HFFc6 (cell line): ENCODE measurements around the gene BCKDHA. TPM values are rescaled to one million over a fixed set of nuclear protein-coding genes. Genes with fewer than 3 reads are reported as not detected.
A peak's percentile ranks its signal among the peaks of the same experiment; 100 is the strongest.

ENCODE experiments used
- DNase-seq: peaks from one replicate; pipeline ENCODE4 v3.0.0-alpha.2; 2018
- H3K27ac Mint-ChIP-seq: 2 replicates; pipeline ENCODE4 v1.8.0; 2020; ENCODE audit warnings: mild to moderate bottlenecking, mixed read lengths
- H3K27me3 Mint-ChIP-seq: 2 replicates; pipeline ENCODE4 v1.8.0; 2021; ENCODE audit warnings: mild to moderate bottlenecking, moderate library complexity, mixed read lengths; ENCODE audit not compliant: insufficient read depth
- H3K36me3 Mint-ChIP-seq: 2 replicates; pipeline ENCODE4 v1.8.0; 2021; ENCODE audit warnings: low read depth, mixed read lengths
- H3K4me1 Mint-ChIP-seq: 2 replicates; pipeline ENCODE4 v1.8.0; 2020; ENCODE audit warnings: low read depth, mixed read lengths
- H3K4me3 Mint-ChIP-seq: 2 replicates; pipeline ENCODE4 v1.8.0; 2020; ENCODE audit warnings: mild to moderate bottlenecking, moderate library complexity, mixed read lengths
- H3K9me3 Mint-ChIP-seq: 2 replicates; pipeline ENCODE4 v1.8.0; 2020; ENCODE audit warnings: mild to moderate bottlenecking, mixed read lengths
- total RNA-seq, 6 experiments: library from RNA; stranded (reverse); fragmentation: NEBNext Ultra II Directional; extraction: Animal tissue kit (Norgen Biotek cat#: 25700); gene quantifications; 2 replicates in 1 of 6; 3 replicates in 5 of 6; pipeline ENCODE4 v1.2.3, GENCODE V29; 2021
- TF ChIP-seq, protein P1 (sequence below): fragments of 200-600 bp; sonication (generic); IDR thresholded peaks from 2 replicates; pipeline ENCODE4 v1.5.0; 2021; ENCODE audit warnings: antibody characterized with exemption, mild to moderate bottlenecking

The BCKDHA gene
- total RNA-seq, 6 experiments from 2014 or later: 7.8 to 17.6 (median 9.8) TPM

- Mint-ChIP-seq H3K9me3 (no peaks in the 10 kb centered on the region), H3K4me3 (no peak overlapping the region), H3K27me3 (no peaks in the 10 kb centered on the region), H3K36me3 (no peaks in the 10 kb centered on the region), H3K27ac (no peak overlapping the region), H3K4me1 (peaks cover 6% of the 10 kb centered on the region)
- TF ChIP-seq, protein P1, sequence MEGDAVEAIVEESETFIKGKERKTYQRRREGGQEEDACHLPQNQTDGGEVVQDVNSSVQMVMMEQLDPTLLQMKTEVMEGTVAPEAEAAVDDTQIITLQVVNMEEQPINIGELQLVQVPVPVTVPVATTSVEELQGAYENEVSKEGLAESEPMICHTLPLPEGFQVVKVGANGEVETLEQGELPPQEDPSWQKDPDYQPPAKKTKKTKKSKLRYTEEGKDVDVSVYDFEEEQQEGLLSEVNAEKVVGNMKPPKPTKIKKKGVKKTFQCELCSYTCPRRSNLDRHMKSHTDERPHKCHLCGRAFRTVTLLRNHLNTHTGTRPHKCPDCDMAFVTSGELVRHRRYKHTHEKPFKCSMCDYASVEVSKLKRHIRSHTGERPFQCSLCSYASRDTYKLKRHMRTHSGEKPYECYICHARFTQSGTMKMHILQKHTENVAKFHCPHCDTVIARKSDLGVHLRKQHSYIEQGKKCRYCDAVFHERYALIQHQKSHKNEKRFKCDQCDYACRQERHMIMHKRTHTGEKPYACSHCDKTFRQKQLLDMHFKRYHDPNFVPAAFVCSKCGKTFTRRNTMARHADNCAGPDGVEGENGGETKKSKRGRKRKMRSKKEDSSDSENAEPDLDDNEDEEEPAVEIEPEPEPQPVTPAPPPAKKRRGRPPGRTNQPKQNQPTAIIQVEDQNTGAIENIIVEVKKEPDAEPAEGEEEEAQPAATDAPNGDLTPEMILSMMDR: no peak
- DNase-seq: no peak
These were observed 40.5 kb upstream of the BCKDHA start for GRCh38 chr19:41356984-41357739.

DNA sequence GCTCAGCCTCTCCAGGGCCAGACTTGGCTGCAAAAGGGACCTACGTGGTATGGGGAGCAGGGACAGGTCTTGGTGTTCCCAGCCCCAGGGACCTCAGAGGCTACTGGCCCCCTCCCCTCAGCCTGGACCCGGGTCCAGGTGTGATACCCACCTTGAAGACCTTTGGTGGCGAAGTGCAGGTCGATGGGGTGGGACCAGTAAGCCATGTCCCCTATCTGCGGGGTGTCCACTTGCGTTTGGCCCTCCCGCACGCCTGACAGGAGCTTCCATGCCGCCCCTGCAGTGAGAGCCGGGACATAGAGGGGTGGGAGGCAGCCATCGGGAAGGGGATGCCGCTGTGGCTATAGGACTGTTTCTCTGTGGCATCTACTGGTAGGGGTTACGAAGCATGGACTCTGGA is 39.9 kb upstream of the BCKDHA start:
- Mint-ChIP-seq H3K9me3 (no peaks in the 10 kb centered on the region), H3K27me3 (no peaks in the 10 kb centered on the region), H3K4me1 (peaks cover 10% of the 10 kb centered on the region), H3K36me3 (no peaks in the 10 kb centered on the region), H3K4me3 (no peak overlapping the region), H3K27ac (no peak overlapping the region)
- TF ChIP-seq, protein P1: no peak
- no peak for DNase-seq

DNA sequence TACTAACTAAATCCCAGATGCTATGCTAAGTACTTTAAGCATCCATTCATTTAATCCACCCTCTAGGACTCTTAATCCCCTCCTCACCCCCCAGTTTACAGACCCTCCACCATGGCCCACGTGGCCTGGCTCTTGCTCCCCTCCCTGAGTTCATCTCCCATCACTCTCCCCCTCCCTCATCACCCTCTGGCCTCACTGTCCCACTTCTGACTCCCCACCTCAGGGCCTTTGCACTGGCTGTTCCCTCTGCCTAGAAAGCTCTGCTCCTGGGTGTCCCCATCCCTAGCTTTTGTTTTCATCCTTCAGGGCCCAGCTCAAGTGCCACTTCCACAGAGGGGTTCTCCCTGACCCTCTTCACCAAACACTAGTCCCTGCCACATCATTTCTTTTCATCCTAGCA is 37.9 kb upstream of the BCKDHA start:
- Mint-ChIP-seq H3K9me3 (no peaks in the 10 kb centered on the region), H3K27me3 (peaks cover 1% of the 10 kb centered on the region; the same call in 1 of the 2 replicates), H3K36me3 (no peaks in the 10 kb centered on the region), H3K27ac (no peak overlapping the region), H3K4me1 (peaks cover 17% of the 10 kb centered on the region), H3K4me3 (no peak overlapping the region)
- no peak for DNase-seq
- TF ChIP-seq, protein P1: no peak

- peaks cover 31% of the 10 kb centered on the region for H3K4me1 Mint-ChIP-seq
- H3K36me3 Mint-ChIP-seq: peaks cover 5% of the 10 kb centered on the region
- DNase-seq: no peak
- H3K27ac Mint-ChIP-seq: no peak overlapping the region
- H3K27me3 Mint-ChIP-seq: peaks cover 1% of the 10 kb centered on the region; the same call in 1 of the 2 replicates
- TF ChIP-seq, protein P1: no peak
- H3K4me3 Mint-ChIP-seq: peak overlapping the region; percentile 93
- no peaks in the 10 kb centered on the region for H3K9me3 Mint-ChIP-seq
These were observed 35.3 kb upstream of the BCKDHA start for GRCh38 chr19:41362143-41362847.

GRCh38 chr19:41363371-41363752 is 34.3 kb upstream of the BCKDHA start:
- peak overlapping the region; percentile 93 for H3K4me3 Mint-ChIP-seq
- peak overlapping the region; percentile 98 for H3K27ac Mint-ChIP-seq
- TF ChIP-seq, protein P1: no peak
- no peak for DNase-seq
- peaks cover 42% of the 10 kb centered on the region for H3K4me1 Mint-ChIP-seq
- peaks cover 1% of the 10 kb centered on the region; the same call in 1 of the 2 replicates for H3K27me3 Mint-ChIP-seq
- H3K36me3 Mint-ChIP-seq: peaks cover 5% of the 10 kb centered on the region
- H3K9me3 Mint-ChIP-seq: no peaks in the 10 kb centered on the region
